Neuron (in vitro differentiated cells): ENCODE results near the gene SLC30A3.

Source experiments
- H2AFZ ChIP-seq: one replicate; pipeline ENCODE4 v1.6.1; 2013; ENCODE audit warnings: low read depth, mild to moderate bottlenecking, inconsistent platforms, low read length, moderate library complexity
- H3K27me3 ChIP-seq: one replicate; pipeline ENCODE4 v1.6.1; 2013; ENCODE audit warnings: low read length; ENCODE audit not compliant: insufficient read depth
- H3K36me3 ChIP-seq: one replicate; pipeline ENCODE4 v1.6.1; 2013; ENCODE audit warnings: low read length; ENCODE audit not compliant: insufficient read depth
- H3K4me1 ChIP-seq: one replicate; pipeline ENCODE4 v1.6.1; 2013; ENCODE audit warnings: low read length; ENCODE audit not compliant: insufficient read depth
- H3K4me3 ChIP-seq: 2 replicates; pipeline ENCODE4 v1.5.1; 2013; ENCODE audit warnings: mild to moderate bottlenecking, low read length, moderate library complexity
- H3K9me3 ChIP-seq: one replicate; pipeline ENCODE4 v1.6.1; 2013; ENCODE audit warnings: low read length

SLC30A3 gene

DNA sequence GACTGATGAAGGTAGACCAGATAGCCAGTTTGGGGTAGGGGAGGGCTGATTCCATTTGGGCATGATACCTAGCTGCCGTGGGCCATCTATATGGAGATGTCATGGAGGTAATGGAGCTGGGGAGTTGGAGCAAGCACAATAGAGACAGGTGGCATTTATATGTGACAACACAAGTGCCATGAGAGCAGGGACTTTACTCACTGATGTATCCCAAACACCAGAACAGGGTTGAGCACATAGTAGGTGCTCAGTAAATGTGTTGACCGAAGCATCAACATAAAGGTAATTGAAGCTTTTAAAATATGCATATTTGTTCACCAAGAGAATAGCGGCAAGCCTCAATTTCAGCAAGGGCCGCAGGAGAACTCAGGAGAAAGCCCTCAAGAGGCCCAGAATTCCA is 15.0 kb downstream of the SLC30A3 start:
- H3K27me3 ChIP-seq, result peaks cover 12% of the 10 kb centered on the region

DNA sequence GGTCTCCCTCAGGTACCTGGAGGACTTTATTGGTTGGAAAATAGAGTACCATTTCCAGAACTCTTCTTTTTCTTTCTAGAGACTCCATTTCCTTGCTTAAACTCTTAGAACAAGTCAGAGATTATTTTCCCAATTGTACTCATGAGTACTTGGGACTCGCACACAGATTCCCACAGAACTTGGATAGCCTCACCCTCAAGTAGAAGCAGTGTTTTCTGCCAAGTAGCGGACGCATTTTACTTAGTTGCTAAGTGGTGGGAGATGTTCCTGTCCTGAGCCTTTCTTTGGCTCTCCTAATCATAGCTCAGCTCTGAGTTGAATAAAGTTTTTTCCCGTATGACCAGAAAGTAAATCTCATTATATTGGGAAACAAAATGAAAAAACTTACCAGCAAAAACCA is 17.2 kb downstream of the SLC30A3 start:
- H3K27me3 ChIP-seq, result no peaks in the 10 kb centered on the region
- no peaks in the 10 kb centered on the region for H3K9me3 ChIP-seq
- no peak overlapping the region for H2AFZ ChIP-seq
- peaks cover 40% of the 10 kb centered on the region for H3K36me3 ChIP-seq
- H3K4me3 ChIP-seq, result no peak overlapping the region
- H3K4me1 ChIP-seq, result peaks cover 4% of the 10 kb centered on the region

More for the DNA sequence above, 15.0 kb downstream of the SLC30A3 start:
- Histone ChIP-seq H3K36me3 (peaks cover 17% of the 10 kb centered on the region), H3K4me3 (no peak overlapping the region), H3K9me3 (no peaks in the 10 kb centered on the region), H2AFZ (no peak overlapping the region), H3K4me1 (peaks cover 4% of the 10 kb centered on the region)

DNA sequence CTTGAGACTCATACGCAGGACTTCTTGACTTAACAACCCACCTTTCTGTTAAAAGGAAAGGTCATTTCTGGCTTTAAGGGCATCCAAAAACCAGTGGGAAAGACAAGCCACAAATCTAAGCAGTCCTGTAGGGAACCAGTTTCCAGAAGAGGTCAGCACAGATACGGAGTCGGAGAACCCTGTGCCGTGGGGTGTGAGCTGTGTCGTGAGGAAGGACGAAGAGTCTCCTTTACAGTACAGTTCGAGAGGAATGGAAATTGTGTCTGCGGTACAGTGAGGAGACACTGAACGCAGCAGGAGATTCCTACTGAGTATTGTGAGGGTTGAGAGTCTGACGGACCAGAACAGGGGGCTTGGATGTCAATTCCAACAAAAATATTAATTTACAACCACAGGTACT is 17.7 kb downstream of the SLC30A3 start:
- Histone ChIP-seq H3K9me3 (no peaks in the 10 kb centered on the region), H3K4me1 (no peaks in the 10 kb centered on the region), H3K36me3 (peaks cover 45% of the 10 kb centered on the region), H3K4me3 (no peak overlapping the region), H3K27me3 (no peaks in the 10 kb centered on the region), H2AFZ (no peak overlapping the region)

DNA sequence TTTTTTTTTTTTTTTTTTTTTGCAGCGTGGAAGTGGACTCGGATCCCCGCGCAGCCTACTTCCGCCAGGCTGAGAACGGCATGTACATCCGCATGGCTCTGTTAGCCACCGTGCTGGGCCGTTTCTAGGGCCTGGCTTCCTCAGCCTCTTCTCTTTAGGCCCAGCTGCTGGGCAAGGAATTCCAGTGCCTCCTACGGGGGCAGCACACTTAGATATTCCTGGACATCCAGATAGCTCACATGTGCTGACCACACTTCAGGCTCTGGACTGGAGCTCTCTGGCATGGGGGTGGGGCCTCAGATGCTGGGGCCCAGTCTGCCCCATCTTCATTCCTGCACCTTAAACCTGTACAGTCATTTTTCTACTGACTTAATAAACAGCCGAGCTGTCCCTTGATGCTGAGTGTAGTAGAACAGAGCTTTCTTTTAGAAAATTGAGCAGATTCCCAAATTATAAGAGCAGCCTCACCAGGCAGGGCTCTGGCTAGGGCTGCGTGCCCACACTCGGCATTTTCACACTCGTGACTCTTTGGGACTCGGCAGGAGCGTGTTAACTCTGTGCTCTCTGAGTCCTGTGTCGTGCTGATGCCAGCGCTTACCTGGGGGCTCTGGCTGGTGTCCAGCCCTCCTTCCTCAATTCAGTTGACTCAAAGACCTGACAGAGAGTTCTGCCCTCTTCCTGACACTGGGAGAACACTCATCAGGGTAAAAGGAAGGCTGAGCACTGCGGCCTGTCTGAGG is 19.3 kb downstream of the SLC30A3 start:
- Histone ChIP-seq H2AFZ (no peak overlapping the region), H3K36me3 (peaks cover 57% of the 10 kb centered on the region), H3K9me3 (no peaks in the 10 kb centered on the region), H3K27me3 (no peaks in the 10 kb centered on the region), H3K4me3 (no peak overlapping the region), H3K4me1 (no peaks in the 10 kb centered on the region)

DNA sequence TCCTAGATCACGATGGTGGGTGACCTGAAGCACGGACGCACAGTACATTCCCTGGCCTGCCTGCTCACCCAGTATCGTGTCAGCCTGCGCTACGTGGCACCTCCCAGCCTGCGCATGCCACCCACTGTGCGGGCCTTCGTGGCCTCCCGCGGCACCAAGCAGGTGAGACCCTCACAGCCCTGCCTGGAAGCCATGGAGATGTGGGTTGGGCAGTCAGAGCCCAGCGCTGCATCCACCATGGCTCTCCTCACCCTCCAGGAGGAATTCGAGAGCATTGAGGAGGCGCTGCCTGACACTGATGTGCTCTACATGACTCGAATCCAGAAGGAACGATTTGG is 20.3 kb downstream of the SLC30A3 start:
- H3K4me1 ChIP-seq, result no peaks in the 10 kb centered on the region
- peaks cover 67% of the 10 kb centered on the region for H3K36me3 ChIP-seq
- H3K27me3 ChIP-seq, result no peaks in the 10 kb centered on the region
- H3K4me3 ChIP-seq, result no peak overlapping the region
- H3K9me3 ChIP-seq, result no peaks in the 10 kb centered on the region
- no peak overlapping the region for H2AFZ ChIP-seq

DNA sequence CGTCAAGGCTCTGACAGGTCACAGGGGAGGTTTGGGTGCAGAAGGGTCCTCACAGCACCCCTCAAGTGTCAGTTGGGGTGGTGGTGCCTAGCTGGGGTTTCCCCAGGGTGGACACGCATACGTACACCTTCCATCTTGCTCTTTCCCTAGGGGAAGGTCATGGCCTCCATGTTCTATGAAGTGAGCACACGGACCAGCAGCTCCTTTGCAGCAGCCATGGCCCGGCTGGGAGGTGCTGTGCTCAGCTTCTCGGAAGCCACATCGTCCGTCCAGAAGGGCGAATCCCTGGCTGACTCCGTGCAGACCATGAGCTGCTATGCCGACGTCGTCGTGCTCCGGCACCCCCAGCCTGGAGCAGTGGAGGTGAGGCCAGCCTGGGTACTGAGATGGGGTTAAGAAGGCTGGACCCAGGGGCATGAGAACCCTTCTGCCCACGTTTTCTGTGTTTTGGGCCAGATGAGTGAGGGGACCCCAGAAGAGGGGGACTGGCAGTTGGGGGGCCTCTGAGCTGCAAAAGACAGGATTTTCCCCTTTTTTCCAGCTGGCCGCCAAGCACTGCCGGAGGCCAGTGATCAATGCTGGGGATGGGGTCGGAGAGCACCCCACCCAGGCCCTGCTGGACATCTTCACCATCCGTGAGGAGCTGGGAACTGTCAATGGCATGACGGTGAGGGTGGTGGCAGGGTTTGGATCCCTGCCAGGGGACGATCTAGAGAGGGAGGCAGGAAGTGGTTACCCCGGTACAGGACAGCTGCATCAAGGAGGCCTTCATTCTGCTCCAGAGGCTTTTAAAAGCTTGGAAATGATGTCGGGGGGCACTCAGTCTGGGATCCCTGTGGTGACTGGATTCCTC is 20.9 kb downstream of the SLC30A3 start:
- Histone ChIP-seq H3K9me3 (no peaks in the 10 kb centered on the region), H3K4me1 (no peaks in the 10 kb centered on the region), H3K4me3 (no peak overlapping the region), H3K27me3 (no peaks in the 10 kb centered on the region), H2AFZ (no peak overlapping the region), H3K36me3 (peaks cover 72% of the 10 kb centered on the region)

DNA sequence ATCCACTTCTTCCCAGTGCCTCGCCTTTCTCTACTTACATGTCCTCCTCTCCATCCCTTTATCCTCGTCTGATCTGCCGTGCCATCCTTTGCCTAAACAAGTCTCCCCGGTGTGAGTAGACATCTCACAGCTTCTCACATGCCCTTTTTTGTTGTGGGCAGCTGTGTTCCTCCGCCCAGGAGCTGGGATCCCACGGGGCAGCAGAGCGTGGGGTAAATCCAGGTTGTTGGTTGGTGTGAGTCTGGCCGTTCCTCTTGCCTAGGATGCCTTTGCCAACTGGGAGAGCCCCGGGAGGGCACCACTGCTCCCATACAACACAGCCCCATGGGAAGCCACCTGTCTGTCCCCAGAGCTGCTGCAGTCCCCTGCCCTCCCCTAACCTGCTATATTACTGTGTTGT is 22.4 kb downstream of the SLC30A3 start:
- Histone ChIP-seq H3K4me1 (no peaks in the 10 kb centered on the region), H3K9me3 (no peaks in the 10 kb centered on the region), H3K27me3 (no peaks in the 10 kb centered on the region), H3K4me3 (no peak overlapping the region), H3K36me3 (peaks cover 88% of the 10 kb centered on the region), H2AFZ (no peak overlapping the region)

DNA sequence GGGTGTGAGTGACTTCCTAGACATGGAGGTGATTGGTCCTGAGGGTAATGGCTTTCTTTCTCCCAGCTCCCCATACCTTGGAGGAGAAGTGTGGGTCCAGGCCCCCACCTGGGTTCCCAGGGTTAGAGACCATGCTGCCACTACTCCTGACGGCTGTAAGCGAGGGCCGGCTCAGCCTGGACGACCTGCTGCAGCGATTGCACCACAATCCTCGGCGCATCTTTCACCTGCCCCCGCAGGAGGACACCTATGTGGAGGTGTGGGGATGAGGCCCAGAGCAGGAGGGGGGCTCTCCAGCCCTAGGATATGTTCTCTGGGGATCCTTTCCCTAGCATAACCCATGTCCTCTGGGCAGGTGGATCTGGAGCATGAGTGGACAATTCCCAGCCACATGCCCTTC is 23.9 kb downstream of the SLC30A3 start:
- H3K36me3 ChIP-seq, result peaks cover 96% of the 10 kb centered on the region
- no peaks in the 10 kb centered on the region for H3K27me3 ChIP-seq
- no peak overlapping the region for H3K4me3 ChIP-seq
- H3K9me3 ChIP-seq, result no peaks in the 10 kb centered on the region
- H2AFZ ChIP-seq, result no peak overlapping the region
- H3K4me1 ChIP-seq, result no peaks in the 10 kb centered on the region

DNA sequence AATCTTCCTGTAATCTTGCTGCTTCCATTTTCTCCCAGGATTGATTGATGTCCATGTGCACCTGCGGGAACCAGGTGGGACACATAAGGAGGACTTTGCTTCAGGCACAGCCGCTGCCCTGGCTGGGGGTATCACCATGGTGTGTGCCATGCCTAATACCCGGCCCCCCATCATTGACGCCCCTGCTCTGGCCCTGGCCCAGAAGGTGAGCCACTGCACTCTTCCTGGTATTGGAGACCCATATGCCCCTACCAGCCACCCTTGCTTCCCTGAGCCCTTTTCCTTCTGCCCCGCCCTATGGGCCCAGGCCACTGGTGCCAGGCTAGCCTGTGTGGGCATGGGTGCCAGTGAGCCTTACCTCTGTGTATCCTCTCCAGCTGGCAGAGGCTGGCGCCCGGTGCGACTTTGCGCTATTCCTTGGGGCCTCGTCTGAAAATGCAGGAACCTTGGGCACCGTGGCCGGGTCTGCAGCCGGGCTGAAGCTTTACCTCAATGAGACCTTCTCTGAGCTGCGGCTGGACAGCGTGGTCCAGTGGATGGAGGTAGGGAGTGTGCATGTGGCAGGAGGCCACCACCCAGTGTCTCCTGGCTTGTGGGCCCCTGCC is 25.4 kb downstream of the SLC30A3 start:
- Histone ChIP-seq H3K4me1 (no peaks in the 10 kb centered on the region), H3K4me3 (no peak overlapping the region), H2AFZ (no peak overlapping the region), H3K27me3 (no peaks in the 10 kb centered on the region), H3K36me3 (peaks cover 96% of the 10 kb centered on the region), H3K9me3 (no peaks in the 10 kb centered on the region)

DNA sequence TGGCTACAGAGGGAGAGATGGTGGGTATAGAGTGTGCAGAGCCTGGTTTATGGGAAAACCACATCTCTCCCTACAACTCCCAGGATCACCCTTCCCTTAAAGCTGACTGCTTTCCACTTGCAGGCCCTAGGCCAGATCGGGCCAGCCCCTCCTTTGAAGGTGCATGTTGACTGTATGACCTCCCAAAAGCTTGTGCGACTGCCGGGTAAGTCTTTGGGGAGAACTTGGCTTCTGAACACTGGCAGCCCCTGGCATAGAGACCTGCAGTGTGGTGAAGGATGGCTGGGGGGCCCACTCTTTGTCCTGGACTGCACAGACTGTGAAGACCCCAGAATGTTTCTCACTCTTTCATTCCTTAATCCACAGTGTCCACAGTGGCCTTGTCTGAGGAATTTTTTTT is 26.2 kb downstream of the SLC30A3 start:
- Histone ChIP-seq H3K36me3 (peaks cover 96% of the 10 kb centered on the region), H3K27me3 (no peaks in the 10 kb centered on the region), H3K4me1 (no peaks in the 10 kb centered on the region), H2AFZ (no peak overlapping the region), H3K4me3 (no peak overlapping the region), H3K9me3 (no peaks in the 10 kb centered on the region)

DNA sequence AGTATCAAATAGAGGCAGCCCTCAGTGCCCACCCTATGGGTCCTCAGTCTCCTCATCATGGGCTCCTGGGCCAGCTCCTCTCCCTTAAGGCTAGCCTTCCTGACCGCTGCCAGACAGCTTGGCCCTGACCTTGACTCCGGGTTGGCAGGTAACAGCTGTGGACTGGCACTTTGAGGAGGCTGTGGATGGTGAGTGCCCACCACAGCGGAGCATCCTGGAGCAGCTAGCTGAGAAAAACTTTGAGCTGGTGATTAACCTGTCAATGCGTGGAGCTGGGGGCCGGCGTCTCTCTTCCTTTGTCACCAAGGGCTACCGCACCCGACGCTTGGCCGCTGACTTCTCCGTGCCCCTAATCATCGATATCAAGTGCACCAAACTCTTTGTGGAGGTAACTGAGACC is 26.7 kb downstream of the SLC30A3 start:
- Histone ChIP-seq H3K36me3 (peaks cover 95% of the 10 kb centered on the region), H3K4me3 (no peak overlapping the region), H3K4me1 (no peaks in the 10 kb centered on the region), H2AFZ (no peak overlapping the region), H3K27me3 (no peaks in the 10 kb centered on the region), H3K9me3 (no peaks in the 10 kb centered on the region)

DNA sequence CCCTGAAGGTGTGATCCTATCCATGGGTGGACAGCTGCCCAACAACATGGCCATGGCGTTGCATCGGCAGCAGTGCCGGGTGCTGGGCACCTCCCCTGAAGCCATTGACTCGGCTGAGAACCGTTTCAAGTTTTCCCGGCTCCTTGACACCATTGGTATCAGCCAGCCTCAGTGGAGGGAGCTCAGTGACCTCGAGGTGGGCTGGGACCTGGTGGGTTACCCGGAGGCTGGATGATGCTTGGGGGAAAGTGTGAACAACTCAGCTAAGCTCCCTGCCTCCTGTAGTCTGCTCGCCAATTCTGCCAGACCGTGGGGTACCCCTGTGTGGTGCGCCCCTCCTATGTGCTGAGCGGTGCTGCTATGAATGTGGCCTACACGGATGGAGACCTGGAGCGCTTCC is 29.5 kb downstream of the SLC30A3 start:
- peaks cover 78% of the 10 kb centered on the region for H3K36me3 ChIP-seq
- no peaks in the 10 kb centered on the region for H3K27me3 ChIP-seq
- no peaks in the 10 kb centered on the region for H3K9me3 ChIP-seq

DNA sequence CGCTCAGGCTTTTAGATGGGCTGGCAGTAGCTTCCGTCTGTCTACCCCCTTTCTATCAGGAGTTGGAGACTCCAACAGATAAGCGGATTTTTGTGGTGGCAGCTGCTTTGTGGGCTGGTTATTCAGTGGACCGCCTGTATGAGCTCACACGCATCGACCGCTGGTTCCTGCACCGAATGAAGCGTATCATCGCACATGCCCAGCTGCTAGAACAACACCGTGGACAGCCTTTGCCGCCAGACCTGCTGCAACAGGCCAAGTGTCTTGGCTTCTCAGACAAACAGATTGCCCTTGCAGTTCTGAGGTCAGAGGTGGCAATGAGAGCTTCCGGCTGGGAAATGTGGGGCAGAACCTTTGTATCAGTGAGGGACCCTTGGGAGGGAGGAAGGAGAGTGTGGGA is 30.9 kb downstream of the SLC30A3 start:
- no peaks in the 10 kb centered on the region for H3K4me1 ChIP-seq
- no peaks in the 10 kb centered on the region for H3K9me3 ChIP-seq
- no peak overlapping the region for H2AFZ ChIP-seq
- no peak overlapping the region for H3K4me3 ChIP-seq
- H3K36me3 ChIP-seq, result peaks cover 76% of the 10 kb centered on the region
- H3K27me3 ChIP-seq, result no peaks in the 10 kb centered on the region

More for the DNA sequence above, 29.5 kb downstream of the SLC30A3 start:
- H3K4me3 ChIP-seq, result no peak overlapping the region
- no peaks in the 10 kb centered on the region for H3K4me1 ChIP-seq
- H2AFZ ChIP-seq, result no peak overlapping the region
